Mononuclear cell (primary cell): ENCODE results near the gene ARMCX1. TPM values are rescaled to one million over a fixed set of nuclear protein-coding genes. Genes with fewer than 3 reads are reported as not detected.
A peak's percentile ranks its signal among the peaks of the same experiment; 100 is the strongest.
"Not testable (repeated sequence)": the region's sequence is repeated elsewhere in the genome, so short reads cannot be mapped to it uniquely, and the experiment has no call there.

Experiments
- H3K27me3 ChIP-seq: 2 replicates; pipeline ENCODE4 v1.6.0; 2011; ENCODE audit warnings: low read length, control low read depth; ENCODE audit not compliant: insufficient read depth
- H3K4me1 ChIP-seq: 2 replicates; pipeline ENCODE4 v1.5.1; 2011; ENCODE audit warnings: mild to moderate bottlenecking, low read length, control low read depth; ENCODE audit not compliant: insufficient read depth
- H3K4me3 ChIP-seq: 2 replicates; pipeline ENCODE4 v1.5.1; 2011; ENCODE audit warnings: mild to moderate bottlenecking, low read length, moderate library complexity
- H3K9me3 ChIP-seq: 2 replicates; pipeline ENCODE4 v1.5.1; 2011; ENCODE audit warnings: low read depth, mild to moderate bottlenecking, control low read depth, low read length
- total RNA-seq: library from RNA; depleted of rRNA; stranded (reverse); fragments of >200 nt; gene quantifications from one replicate; pipeline ENCODE4 v1.2.3, GENCODE V29; 2012

Gene ARMCX1
- total RNA-seq, result 1.9 TPM

DNA sequence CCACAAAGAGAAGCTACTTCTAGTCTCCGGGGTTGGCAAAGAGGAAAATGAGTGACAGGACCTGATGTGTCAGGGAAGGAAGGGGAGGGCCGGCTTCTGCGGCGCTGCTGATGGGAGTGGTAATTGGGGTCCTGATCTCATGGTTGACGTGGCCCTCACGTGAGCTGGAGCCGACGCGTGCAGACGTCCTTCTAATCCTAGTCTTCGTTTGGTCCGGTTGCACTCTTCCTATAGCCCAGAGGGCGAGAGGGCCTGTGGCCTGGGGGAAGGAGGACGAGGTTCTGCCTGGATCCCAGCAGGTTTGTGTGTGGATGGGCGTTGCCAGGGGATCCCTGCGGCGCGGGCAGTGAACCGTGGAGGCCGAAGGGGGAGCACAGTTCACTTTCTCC is at the start of gene ARMCX1:
TSS of gene ARMCX1 (plus strand) at position 186 of the 389 bp plus-strand sequence. CDS start 2,384 bp downstream, outside the sequence.
- Histone ChIP-seq H3K4me1 (peaks cover 8% of the 10 kb centered on the region), H3K27me3 (no peaks in the 10 kb centered on the region), H3K9me3 (no peaks in the 10 kb centered on the region), H3K4me3 (peak within 1 kb of the TSS; percentile 30)

DNA sequence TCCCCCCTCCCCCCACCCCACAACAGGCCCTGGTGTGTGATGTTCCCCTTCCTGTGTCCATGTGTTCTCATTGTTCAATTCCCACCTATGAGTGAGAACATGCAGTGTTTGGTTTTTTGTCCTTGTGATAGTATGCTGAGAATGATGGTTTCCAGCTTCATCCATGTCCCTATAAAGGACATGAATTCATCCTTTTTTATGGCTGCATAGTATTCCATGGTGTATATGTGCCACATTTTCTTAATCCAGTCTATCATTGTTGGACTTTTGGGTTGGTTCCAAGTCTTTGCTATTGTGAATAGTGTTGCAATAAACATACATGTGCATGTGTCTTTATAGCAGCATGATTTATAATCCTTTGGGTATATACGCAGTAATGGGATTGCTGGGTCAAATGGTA is 47.4 kb upstream of the ARMCX1 start:
- H3K4me3 ChIP-seq, H3K9me3 ChIP-seq, H3K4me1 ChIP-seq, H3K27me3 ChIP-seq: not testable (repeated sequence)

DNA sequence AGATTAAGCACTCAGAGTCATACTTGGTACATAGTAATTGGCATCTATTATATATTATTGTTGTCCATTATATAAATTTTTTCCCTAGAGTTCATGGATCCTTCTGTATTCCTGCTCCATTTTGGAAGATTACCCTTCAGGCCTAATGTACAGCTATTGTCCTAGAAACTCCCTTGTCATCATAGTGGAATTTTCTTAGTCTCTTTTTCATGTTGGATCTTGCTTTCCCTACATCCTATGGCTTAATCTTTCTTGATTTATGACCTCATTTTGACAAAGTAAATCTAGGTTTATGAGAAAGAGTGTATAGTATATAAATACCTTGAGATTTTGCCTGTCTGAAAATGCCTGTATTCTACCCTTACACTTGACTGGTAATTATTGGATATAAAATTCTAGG is 43.0 kb upstream of the ARMCX1 start:
- Histone ChIP-seq H3K27me3 (no peaks in the 10 kb centered on the region), H3K9me3 (no peaks in the 10 kb centered on the region), H3K4me1 (no peaks in the 10 kb centered on the region), H3K4me3 (no peak overlapping the region)

DNA sequence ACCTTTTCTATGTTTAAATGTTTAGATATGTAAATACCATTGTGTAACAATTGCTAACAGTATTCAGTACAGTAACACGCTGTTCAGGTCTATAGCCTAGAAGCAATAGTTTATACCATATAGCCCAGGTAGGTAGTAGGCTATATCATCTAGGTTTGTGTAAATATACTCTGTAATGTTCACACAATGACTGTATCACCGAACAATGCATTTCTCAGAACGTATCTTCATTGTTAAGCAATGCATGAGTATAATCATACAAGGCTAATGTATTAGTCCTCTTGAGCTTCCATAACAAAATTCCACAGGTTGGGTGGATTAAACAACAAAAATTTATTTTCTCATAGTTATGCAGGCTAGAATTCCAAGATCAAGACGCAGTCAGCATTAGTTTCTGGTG is 42.4 kb upstream of the ARMCX1 start:
- Histone ChIP-seq H3K4me1 (no peaks in the 10 kb centered on the region), H3K27me3 (no peaks in the 10 kb centered on the region), H3K4me3 (no peak overlapping the region), H3K9me3 (no peaks in the 10 kb centered on the region)

DNA sequence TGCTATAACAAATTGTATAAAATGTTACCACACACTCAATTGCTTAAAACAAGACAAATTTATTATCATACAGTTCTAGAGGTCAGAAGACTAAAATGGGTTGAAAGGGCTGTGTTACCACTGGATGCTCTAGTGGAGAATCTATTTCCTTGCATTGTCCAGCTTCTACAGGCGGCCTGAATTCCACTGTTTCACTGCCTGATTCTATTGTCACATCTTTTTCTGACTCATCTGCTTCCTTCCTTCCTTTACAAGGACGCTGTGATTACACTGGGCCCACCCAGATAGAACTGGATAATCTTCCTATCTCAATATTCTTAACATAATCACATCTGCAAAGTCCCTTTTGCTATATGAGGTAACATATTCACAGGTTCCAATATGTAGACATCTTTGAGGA is 19.4 kb upstream of the ARMCX1 start:
- Histone ChIP-seq H3K27me3 (no peaks in the 10 kb centered on the region), H3K4me1 (no peaks in the 10 kb centered on the region), H3K4me3 (no peak overlapping the region), H3K9me3 (no peaks in the 10 kb centered on the region)

DNA sequence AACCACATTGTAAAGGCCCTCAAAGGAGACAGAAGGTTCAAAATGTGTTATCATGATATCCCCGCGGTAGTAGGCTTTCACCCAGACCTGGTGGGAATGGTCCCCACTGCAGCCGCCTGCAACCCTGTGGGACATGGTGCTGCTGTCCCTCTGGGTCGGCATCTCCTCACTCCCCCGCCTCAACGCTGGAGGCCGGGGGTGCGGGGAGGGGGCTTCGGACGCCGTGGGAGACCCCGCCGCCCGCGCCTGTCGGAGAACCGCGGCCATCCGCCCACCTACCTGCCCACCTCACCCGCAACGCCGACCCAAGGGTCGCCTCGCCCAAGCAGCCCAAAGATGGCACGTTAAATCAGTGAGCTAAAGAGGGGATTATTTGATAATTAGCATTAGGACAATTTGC is 11.2 kb upstream of the ARMCX1 start:
- no peaks in the 10 kb centered on the region for H3K4me1 ChIP-seq
- H3K4me3 ChIP-seq, result no peak overlapping the region
- H3K9me3 ChIP-seq, result no peaks in the 10 kb centered on the region
- no peaks in the 10 kb centered on the region for H3K27me3 ChIP-seq

DNA sequence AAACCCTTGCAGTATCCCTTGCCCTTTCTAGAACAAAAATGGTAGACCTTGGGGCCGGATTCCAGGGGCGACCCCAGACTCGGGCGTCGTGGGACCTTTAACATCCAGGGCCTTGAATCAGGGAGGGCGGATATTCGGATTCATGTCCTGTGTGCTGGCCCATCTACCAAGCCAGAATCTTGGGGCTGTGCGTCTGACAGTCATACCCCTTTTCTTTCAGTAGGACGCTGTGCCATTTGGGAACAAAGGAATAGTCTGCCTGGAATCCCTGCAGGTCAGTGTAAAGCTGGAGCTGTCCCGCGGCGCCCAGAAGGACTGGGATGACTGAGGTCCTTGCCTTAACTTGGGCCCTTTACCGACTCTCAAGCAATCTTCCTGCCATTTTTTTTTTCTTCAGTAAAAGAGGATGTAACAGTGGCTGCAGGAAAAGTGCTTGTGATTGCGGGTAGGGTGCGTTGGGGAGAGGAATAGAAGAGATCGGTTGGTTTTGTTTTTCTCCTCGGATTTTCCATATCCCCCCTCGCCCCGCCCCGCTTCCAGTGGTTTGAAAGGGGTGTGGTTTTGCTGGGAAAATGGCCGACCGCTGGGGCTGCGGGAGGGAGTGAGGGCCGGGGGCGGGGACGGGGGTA is 518 bp downstream of the ARMCX1 start:
- peaks cover 8% of the 10 kb centered on the region for H3K4me1 ChIP-seq
- H3K9me3 ChIP-seq, result no peaks in the 10 kb centered on the region
- peak overlapping the region; percentile 30 for H3K4me3 ChIP-seq
- no peaks in the 10 kb centered on the region for H3K27me3 ChIP-seq

DNA sequence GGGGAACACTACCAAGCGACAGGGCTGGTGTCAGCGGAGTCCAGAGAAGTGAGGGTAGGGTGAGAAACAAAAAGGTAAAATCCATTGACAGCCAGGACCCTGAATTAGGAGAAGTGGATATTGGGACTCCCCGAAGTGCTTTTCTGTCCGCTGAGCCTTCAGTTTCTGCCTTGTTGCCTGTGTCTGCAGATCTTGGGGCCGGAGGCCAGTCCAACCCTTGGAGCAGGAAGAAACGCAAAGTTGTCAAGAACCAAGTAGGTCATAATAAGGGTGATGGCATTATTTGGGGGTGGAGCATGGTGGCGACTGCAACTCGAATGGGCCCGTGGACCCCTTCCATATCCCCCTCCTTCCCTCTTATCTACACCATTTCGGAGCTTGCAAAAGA is 1.0 kb downstream of the ARMCX1 start:
- no peak overlapping the region for H3K4me3 ChIP-seq
- H3K4me1 ChIP-seq, result peaks cover 8% of the 10 kb centered on the region
- no peaks in the 10 kb centered on the region for H3K9me3 ChIP-seq
- H3K27me3 ChIP-seq, result no peaks in the 10 kb centered on the region

DNA sequence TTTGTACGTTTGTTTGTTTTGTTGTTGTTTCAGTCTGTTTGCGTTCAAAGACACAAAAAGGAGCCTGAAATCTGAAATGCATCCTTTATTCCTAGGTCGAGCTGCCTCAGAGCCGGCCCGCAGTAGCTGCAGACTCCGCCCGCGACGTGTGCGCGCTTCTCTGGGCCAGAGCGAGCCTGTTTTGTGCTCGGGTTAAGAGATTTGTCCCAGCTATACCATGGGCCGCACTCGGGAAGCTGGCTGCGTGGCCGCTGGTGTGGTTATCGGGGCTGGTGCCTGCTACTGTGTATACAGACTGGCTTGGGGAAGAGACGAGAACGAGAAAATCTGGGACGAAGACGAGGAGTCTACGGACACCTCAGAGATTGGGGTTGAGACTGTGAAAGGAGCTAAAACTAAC is 2.4 kb downstream of the ARMCX1 start:
- Histone ChIP-seq H3K27me3 (no peaks in the 10 kb centered on the region), H3K4me1 (peaks cover 8% of the 10 kb centered on the region), H3K4me3 (no peak overlapping the region), H3K9me3 (no peaks in the 10 kb centered on the region)

DNA sequence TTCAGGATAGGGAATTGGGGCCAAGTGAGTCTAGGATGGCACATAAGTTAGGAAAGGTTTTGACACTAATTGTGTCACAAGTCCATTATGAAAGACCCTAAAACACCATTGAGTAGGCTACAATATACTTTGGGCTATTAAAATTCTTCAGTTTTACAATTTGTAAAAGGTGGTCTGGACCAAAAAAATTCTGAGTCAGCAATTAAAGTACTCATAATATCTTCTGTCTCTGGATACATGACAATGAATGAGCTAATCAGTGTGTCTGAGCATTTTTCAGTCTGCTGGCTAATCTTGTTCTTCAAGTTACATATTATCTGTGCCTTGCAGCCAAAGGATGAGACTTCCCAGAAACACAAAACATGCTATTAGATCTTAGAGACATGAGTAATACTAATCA is 14.3 kb downstream of the ARMCX1 start:
- Histone ChIP-seq H3K27me3 (no peaks in the 10 kb centered on the region), H3K9me3 (no peaks in the 10 kb centered on the region), H3K4me1 (no peaks in the 10 kb centered on the region), H3K4me3 (no peak overlapping the region)

DNA sequence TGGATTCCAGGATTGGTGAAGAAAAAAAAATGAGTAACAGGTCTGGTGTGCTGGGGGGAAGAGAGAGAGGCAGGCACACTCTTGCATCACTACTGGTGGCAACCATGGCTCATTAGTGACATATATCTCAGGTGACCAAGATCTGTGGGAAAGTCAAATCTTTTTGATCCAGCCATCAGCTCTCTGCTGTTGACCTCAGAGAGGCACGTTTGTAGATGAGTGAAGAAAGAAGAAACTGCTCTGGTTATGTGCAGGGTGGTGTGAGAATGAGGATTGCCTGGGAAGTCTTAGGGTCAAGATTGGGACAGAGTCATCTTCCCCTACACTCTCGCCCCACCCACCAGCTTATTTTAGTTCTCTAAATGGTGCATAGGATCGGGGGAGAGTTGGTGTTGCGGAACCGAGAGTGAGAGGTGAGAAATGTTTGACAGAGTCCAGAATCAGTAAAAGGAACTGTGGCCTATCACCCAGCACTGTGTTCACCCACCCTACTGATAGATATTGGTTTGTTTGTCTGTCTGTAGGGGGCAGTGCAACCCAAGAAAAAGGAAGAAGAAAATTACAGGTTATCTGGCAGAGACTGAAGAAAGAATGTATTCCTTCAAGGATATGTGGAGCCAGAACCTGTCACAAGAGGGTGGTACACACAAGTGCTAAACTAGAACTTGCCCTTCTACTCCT is 45.5 kb downstream of the ARMCX1 start:
- H3K4me1 ChIP-seq, result no peaks in the 10 kb centered on the region
- H3K27me3 ChIP-seq, result no peaks in the 10 kb centered on the region
- H3K4me3 ChIP-seq, result no peak overlapping the region
- H3K9me3 ChIP-seq, result no peaks in the 10 kb centered on the region

DNA sequence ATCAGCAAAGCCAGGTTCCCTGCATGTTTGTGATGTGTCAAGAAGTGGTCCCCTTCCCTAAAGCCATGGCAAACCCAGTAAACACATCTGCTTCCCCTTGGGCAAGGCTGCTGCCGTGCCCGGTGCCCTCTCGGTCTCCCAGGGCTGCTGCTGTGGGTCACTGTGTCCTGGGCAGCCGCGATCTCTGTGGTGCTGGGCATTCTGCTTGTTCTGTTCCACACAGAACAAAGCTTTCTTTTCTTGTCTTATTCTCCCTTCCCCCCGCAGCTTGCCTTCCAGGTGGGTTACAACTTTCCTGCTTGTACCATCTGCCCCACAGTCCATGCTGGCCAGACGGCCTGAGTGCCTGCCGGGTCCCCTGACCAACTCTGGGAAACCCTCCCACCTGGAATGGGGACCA is 49.2 kb downstream of the ARMCX1 start:
- not testable (repeated sequence) for H3K4me1 ChIP-seq, H3K9me3 ChIP-seq, H3K27me3 ChIP-seq, H3K4me3 ChIP-seq

DNA sequence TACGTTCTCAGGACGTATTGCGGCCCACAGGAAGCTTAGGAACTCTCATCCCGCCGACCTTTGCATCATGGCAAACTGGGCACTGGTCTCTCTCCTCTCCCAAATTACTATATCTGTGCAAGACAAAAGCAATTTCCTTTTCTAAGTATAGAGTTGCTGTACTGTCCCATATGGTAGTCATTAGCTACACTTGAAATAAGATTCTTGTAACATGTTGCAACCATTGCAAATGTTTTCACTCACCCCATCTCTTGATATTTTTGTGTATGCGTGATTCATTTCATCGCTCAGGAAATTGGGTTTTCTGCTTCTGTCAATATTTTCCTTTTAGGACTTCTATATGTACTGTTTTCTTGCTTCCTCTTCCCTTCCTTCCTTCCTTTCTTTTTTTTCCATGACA is 51.7 kb downstream of the ARMCX1 start:
- Histone ChIP-seq H3K4me1 (no peaks in the 10 kb centered on the region), H3K9me3 (no peaks in the 10 kb centered on the region), H3K27me3 (no peaks in the 10 kb centered on the region)

More for the DNA sequence above, 51.7 kb downstream of the ARMCX1 start:
- no peak overlapping the region for H3K4me3 ChIP-seq
